Measurements from ENCODE around the gene DCAF12L2.
"Not testable (repeated sequence)": the region's sequence is repeated elsewhere in the genome, so short reads cannot be mapped to it uniquely, and the experiment has no call there.

DCAF12L2 gene

DNA sequence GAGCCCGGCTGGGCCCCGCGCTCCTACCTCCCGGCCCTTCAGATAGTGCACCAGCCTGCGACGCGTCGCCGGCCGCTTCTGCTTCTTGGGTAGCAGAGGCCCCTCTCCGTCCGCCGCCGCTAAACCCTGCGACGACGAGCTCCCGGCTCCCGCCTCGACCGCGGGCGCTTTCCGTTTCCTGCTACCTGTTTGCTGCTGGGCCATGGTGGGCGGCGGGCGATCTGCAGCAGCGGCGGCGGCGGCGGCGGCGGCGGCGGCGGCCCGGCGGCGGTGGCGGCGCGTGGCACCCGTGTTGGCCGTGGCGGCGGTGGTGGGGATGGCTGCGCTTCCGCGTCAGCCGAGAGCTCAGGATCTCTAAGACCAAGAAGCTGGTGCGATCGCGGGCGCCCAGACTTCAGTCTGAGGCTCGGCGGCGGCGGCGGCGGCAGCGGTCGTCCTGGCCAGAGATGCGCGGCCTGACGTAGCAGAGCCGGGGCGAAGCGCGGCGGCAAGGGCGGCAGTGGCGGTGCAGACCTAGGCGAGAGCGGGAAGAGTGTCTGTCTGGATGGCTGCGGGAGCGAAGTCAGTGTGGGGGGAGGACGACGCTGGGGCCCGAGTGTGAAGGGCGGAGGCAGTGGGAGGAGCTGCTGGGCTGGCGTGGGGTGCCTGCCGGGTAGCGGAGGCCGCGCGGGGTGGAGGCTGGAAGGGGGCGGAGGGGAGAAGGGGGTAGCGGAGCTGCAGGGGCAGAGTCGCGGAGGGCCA is at the start of gene DCAF12L2:
TSS of gene DCAF12L2 (minus strand) at position 569 of the 741 bp plus-strand sequence. CDS start at position 204, 365 bp downstream.
- POLR2A ChIA-PET = no interaction called here
- TF ChIP-seq, protein P1, sequence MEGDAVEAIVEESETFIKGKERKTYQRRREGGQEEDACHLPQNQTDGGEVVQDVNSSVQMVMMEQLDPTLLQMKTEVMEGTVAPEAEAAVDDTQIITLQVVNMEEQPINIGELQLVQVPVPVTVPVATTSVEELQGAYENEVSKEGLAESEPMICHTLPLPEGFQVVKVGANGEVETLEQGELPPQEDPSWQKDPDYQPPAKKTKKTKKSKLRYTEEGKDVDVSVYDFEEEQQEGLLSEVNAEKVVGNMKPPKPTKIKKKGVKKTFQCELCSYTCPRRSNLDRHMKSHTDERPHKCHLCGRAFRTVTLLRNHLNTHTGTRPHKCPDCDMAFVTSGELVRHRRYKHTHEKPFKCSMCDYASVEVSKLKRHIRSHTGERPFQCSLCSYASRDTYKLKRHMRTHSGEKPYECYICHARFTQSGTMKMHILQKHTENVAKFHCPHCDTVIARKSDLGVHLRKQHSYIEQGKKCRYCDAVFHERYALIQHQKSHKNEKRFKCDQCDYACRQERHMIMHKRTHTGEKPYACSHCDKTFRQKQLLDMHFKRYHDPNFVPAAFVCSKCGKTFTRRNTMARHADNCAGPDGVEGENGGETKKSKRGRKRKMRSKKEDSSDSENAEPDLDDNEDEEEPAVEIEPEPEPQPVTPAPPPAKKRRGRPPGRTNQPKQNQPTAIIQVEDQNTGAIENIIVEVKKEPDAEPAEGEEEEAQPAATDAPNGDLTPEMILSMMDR (IDR thresholded peaks at IDR 0.05; ENCODE audit: insufficient read depth, low read length, missing control alignments) = no peak
- CTCF ChIA-PET = no interaction called here
- no peak for DNase-seq (ENCODE audit: low read depth, low spot score)
- no peak within 1 kb of the TSS for H3K4me3 ChIP-seq (ENCODE audit: low read depth, low read length)

DNA sequence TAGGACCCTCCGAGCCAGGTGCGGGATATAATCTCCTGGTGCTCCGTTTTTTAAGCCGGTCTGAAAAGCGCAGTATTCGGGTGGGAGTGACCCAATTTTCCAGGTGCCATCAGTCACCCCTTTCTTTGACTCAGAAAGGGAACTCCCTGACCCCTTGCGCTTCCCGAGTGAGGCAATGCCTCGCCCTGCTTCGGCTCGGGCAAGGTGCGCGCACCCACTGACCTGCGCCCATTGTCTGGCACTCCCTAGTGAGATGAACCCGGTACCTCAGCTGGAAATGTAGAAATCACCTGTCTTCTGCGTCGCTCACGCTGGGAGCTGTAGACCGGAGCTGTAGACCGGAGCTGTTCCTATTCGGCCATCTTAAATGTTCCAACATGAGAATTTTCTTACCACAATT is 24.8 kb upstream of the DCAF12L2 start:
- H3K4me3 ChIP-seq (ENCODE audit: low read depth, low read length); POLR2A ChIA-PET; CTCF ChIA-PET: not testable (repeated sequence)

DNA sequence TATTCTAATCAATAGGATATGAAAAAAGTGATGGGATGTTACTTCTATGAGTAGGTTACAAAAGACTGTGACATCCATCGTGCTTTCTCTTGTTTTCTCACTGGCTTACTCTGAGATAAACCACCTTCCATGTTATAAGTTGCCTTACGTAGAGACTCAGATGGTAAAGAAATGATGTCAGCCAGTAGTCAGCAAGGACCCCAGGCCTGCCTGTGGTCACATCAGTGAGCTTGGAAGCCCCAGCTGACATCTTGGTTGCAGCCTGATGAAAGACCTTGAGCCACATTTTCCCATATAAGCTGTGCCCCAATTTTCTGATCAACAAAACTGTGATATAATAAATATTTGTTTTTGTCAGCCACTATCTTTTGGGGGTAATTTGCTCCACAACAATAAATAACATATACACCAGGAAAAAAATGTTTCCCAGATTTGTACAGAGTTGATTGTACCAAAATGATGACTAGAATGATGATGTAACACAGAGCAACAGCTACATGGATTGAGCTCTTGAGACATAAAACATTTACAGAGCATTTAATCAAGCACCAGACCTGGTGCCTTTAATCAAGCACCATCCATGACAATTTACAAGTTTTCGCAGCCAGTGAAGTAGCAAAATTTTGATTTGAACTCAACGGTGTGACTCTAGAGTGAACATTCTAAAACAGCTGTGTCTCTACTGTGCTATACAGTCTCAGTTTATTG is 11.2 kb upstream of the DCAF12L2 start:
- ChIA-PET CTCF (no interaction called here), POLR2A (no interaction called here)
- DNase-seq (ENCODE audit: low read depth, low spot score) = no peak
- H3K4me3 ChIP-seq (ENCODE audit: low read depth, low read length) = no peak overlapping the region
- TF ChIP-seq, protein P1 (IDR thresholded peaks at IDR 0.05; ENCODE audit: insufficient read depth, low read length, missing control alignments) = no peak

More for the DNA sequence above, 24.8 kb upstream of the DCAF12L2 start:
- DNase-seq (ENCODE audit: low read depth, low spot score) = not testable (repeated sequence)

DNA sequence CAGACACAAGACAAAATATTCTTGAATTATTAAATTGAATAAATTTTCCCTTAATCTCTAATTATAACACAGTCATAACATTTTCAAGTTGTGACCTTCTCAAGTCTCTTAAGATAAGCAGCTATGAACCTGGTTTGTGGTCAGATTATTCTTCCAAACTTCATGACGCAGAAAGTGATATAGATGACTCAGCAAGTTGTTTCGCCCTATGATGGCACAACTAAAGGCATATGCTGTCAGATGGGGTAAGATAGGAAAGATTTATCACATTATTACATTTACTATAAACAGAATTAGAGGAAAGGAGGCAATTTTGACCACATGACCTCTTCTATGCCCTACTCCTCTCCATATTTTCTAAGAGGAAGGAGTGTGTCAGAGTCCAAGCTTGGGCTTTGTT is 4.6 kb upstream of the DCAF12L2 start:
- ChIA-PET POLR2A (no interaction called here), CTCF (no interaction called here)
- TF ChIP-seq, protein P1 (IDR thresholded peaks at IDR 0.05; ENCODE audit: insufficient read depth, low read length, missing control alignments) = no peak
- no peak overlapping the region for H3K4me3 ChIP-seq (ENCODE audit: low read depth, low read length)
- no peak for DNase-seq (ENCODE audit: low read depth, low spot score)

DNA sequence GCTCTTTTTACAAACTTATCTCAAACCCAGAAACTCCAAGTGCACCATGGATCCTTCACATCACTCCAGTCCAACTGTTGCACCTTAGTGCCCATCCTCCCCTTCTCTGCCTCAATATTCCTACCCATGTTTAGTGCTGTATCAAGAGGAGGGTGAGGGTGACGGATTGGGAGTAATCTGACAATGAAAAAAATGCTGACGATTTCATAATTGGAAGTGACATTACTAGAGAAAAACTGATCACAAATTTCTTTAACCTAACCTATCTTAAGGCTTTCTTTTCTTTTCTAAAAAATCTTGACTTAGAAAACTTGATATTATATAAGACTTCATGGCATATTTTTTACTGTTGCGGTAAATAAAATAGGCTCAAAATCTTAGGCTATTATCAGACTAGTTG is 1.5 kb upstream of the DCAF12L2 start:
- no peak overlapping the region for H3K4me3 ChIP-seq (ENCODE audit: low read depth, low read length)
- ChIA-PET CTCF (no interaction called here), POLR2A (no interaction called here)
- no peak for DNase-seq (ENCODE audit: low read depth, low spot score)
- TF ChIP-seq, protein P1 (IDR thresholded peaks at IDR 0.05; ENCODE audit: insufficient read depth, low read length, missing control alignments) = no peak

DNA sequence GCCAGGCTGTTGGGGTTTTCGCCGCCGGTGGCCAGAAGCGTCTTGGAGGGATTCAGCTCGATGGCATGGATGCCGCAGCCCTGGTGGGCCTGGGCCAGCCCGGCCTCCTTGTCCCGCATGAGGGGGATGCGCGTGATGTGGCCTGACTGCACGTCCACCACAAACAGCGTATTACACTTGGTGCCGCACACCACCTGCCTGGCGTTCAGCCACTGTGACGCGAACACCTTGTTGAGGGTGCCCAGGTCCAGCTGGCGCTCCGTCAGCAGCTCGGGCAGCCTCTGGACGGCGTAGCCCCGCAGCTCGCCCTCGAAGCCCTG is 728 bp downstream of the DCAF12L2 start:
- no peak for DNase-seq (ENCODE audit: low read depth, low spot score)
- TF ChIP-seq, protein P1 (IDR thresholded peaks at IDR 0.05; ENCODE audit: insufficient read depth, low read length, missing control alignments) = no peak
- H3K4me3 ChIP-seq (ENCODE audit: low read depth, low read length) = no peak overlapping the region
- CTCF ChIA-PET = no interaction called here
- POLR2A ChIA-PET = no interaction called here

Measured in AG04449 (cell line).